A549 treated with CORT108297 at 1 μM for 4 hours (cell line): ENCODE results near the gene KRTAP5-5. TPM values are rescaled to one million over a fixed set of nuclear protein-coding genes. Genes with fewer than 3 reads are reported as not detected.

Source experiments
- total RNA-seq: library from RNA; stranded (reverse); fragments of 200-300 nt; extraction: Qiagen RNA extraction; gene quantifications from 5 replicates; pipeline ENCODE4 v1.2.3, GENCODE V29; 2022

Gene KRTAP5-5
- total RNA-seq: not detected in 5 replicates

GRCh38 chr11:1629326-1630185 is at the start of gene KRTAP5-5:
KRTAP5-5 (plus strand) TSS chr11:1629775; CDS start chr11:1629841, 66 bp downstream.

GRCh38 chr11:1584661-1585370 is 44.8 kb upstream of the KRTAP5-5 start, which contains the start of gene KRTAP5-1:
KRTAP5-1 (minus strand) TSS chr11:1585283; CDS start chr11:1585249, 34 bp downstream.

GRCh38 chr11:1597994-1598380 is 31.6 kb upstream of the KRTAP5-5 start, which contains the start of gene KRTAP5-2:
KRTAP5-2 (minus strand) TSS chr11:1598294; CDS start chr11:1598250, 44 bp downstream.

GRCh38 chr11:1608363-1608762 is 21.2 kb upstream of the KRTAP5-5 start, which contains the start of gene KRTAP5-3:
KRTAP5-3 (minus strand) TSS chr11:1608463; CDS start chr11:1608385, 78 bp downstream.

GRCh38 chr11:1622086-1622485 is 7.5 kb upstream of the KRTAP5-5 start, which contains the start of gene KRTAP5-4:
KRTAP5-4 (minus strand) TSS chr11:1622138; CDS start chr11:1622093, 45 bp downstream.

Other genes with a start within 250 kb of the KRTAP5-5 start
- 5.4 to 8.3 TPM (median 6.9 TPM) in 5 replicates for gene BRSK2, start 239.8 kb upstream of the KRTAP5-5 start, total RNA-seq
- 38.4 to 47.8 TPM (median 46.6 TPM) in 5 replicates for gene MOB2, start 143.0 kb upstream of the KRTAP5-5 start, total RNA-seq
- 1.2 to 2.5 TPM (median 1.3 TPM) in 5 replicates for gene DUSP8, start 57.5 kb upstream of the KRTAP5-5 start, total RNA-seq
- gene KRTAP5-1, start 44.5 kb upstream of the KRTAP5-5 start, total RNA-seq: not detected in 5 replicates
- gene KRTAP5-2, start 31.5 kb upstream of the KRTAP5-5 start, total RNA-seq: not detected in 5 replicates
- gene KRTAP5-3, start 21.3 kb upstream of the KRTAP5-5 start, total RNA-seq: not detected in 5 replicates
- gene KRTAP5-4, start 7.6 kb upstream of the KRTAP5-5 start, total RNA-seq: not detected in 5 replicates
- gene KRTAP5-6, start 67.4 kb downstream of the KRTAP5-5 start, total RNA-seq: not detected in 5 replicates
- 0.54 to 1.3 TPM (median 1.2 TPM) in 5 replicates for gene IFITM10, start 120.8 kb downstream of the KRTAP5-5 start, total RNA-seq
- gene CTSD, start 134.2 kb downstream of the KRTAP5-5 start, total RNA-seq: 335 to 563 TPM (median 509 TPM) in 5 replicates
- gene SYT8, start 205.2 kb downstream of the KRTAP5-5 start, total RNA-seq: 0.05 to 0.39 TPM (median 0.06 TPM) in 3 of 5 replicates, not detected in the others
- gene TNNI2, start 209.2 kb downstream of the KRTAP5-5 start, total RNA-seq: 0.25 TPM in 1 of 5 replicates, not detected in the others
- 0.55 to 2.7 TPM (median 1.6 TPM) in 5 replicates for gene LSP1, start 223.3 kb downstream of the KRTAP5-5 start, total RNA-seq